CD4-positive, alpha-beta T cell treated with Interleukin-4 for 4 hours (primary cell): ENCODE results near the gene NUDCD3.

Experiments used
- DNase-seq: peaks from one replicate; pipeline ENCODE4 v3.0.0-alpha.2; 2020

NUDCD3 gene

GRCh38 chr7:44398511-44398911 lies 91.9 kb downstream of the NUDCD3 start:
- DNase-seq, result no peak

GRCh38 chr7:44396931-44397545 lies 93.4 kb downstream of the NUDCD3 start:
- no peak for DNase-seq

GRCh38 chr7:44396496-44396895 lies 94.0 kb downstream of the NUDCD3 start:
- DNase-seq, result no peak

GRCh38 chr7:44395067-44395466 lies 95.4 kb downstream of the NUDCD3 start:
- DNase-seq, result no peak

GRCh38 chr7:44394636-44395035 lies 95.8 kb downstream of the NUDCD3 start:
- DNase-seq, result no peak

- DNase-seq, result no peak
Observed at GRCh38 chr7:44394112-44394447, 96.4 kb downstream of the NUDCD3 start.

GRCh38 chr7:44393238-44394111 lies 97.0 kb downstream of the NUDCD3 start:
- no peak for DNase-seq

GRCh38 chr7:44392618-44393010 lies 97.8 kb downstream of the NUDCD3 start:
- DNase-seq, result no peak

- DNase-seq, result no peak
Observed at GRCh38 chr7:44391746-44392617, 98.5 kb downstream of the NUDCD3 start.

- DNase-seq, result no peak
Observed at GRCh38 chr7:44391171-44391570, 99.3 kb downstream of the NUDCD3 start.

- DNase-seq, result no peak
Observed at GRCh38 chr7:44390701-44391100, 99.8 kb downstream of the NUDCD3 start.

- no peak for DNase-seq
Observed at GRCh38 chr7:44388089-44388970, 102.1 kb downstream of the NUDCD3 start.

GRCh38 chr7:44387389-44387788 lies 103.1 kb downstream of the NUDCD3 start:
- DNase-seq, result no peak

- no peak for DNase-seq
Observed at GRCh38 chr7:44386139-44386913, 104.1 kb downstream of the NUDCD3 start.

GRCh38 chr7:44385434-44386138 lies 104.9 kb downstream of the NUDCD3 start:
- no peak for DNase-seq

- no peak for DNase-seq
Observed at GRCh38 chr7:44384586-44385433, 105.6 kb downstream of the NUDCD3 start.

GRCh38 chr7:44383566-44383965 lies 106.9 kb downstream of the NUDCD3 start:
- no peak for DNase-seq

- no peak for DNase-seq
Observed at GRCh38 chr7:44382459-44383265, 107.8 kb downstream of the NUDCD3 start.
